Subcutaneous adipose tissue (tissue), 4 donors: ENCODE results near the gene CGRRF1. TPM values are rescaled to one million over a fixed set of nuclear protein-coding genes. Genes with fewer than 3 reads are reported as not detected.

Source experiments
- total RNA-seq, 4 donors: library from RNA; depleted of rRNA; stranded (reverse); fragments of >200 nt; gene quantifications; one replicate each; pipeline ENCODE4 v1.1.0, GENCODE V29; 2016
- TF ChIP-seq, protein P1 (sequence below): fragments of 450-650 bp; IDR thresholded peaks from one replicate; pipeline ENCODE4 v1.5.1; 2016; ENCODE audit warnings: low read depth, mild to moderate bottlenecking, control low read depth, antibody characterized with exemption, moderate library complexity

Gene CGRRF1
- total RNA-seq, 4 donors from 2014 or later, result 11.7 to 27.4 (median 19.6) TPM

DNA sequence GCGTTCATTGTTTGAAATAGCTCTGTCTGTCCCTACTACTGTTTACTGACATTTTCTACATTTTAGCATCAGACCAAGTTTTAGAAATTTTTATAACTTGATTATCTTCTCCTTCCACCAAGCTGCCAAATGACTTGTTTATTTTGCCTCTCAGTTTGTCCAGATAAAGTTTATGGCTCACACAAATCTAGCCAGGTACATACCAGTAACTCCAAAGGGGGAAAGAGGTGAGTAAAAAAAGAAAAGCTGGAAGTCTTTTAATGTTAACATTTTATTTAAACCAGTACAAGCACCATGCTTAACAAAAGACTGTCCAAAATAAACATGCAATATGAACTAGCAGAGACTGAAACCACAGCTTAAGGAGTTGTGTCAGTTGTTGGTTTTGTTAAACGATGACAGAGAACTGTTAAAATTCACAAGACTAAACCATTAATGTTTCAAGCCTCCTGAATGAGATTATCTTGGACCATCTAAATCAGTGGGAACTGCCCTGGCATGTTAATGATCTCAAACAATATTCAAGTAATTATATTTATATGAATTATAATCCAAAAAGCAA lies 35.4 kb upstream of the CGRRF1 start:
- TF ChIP-seq, protein P1, sequence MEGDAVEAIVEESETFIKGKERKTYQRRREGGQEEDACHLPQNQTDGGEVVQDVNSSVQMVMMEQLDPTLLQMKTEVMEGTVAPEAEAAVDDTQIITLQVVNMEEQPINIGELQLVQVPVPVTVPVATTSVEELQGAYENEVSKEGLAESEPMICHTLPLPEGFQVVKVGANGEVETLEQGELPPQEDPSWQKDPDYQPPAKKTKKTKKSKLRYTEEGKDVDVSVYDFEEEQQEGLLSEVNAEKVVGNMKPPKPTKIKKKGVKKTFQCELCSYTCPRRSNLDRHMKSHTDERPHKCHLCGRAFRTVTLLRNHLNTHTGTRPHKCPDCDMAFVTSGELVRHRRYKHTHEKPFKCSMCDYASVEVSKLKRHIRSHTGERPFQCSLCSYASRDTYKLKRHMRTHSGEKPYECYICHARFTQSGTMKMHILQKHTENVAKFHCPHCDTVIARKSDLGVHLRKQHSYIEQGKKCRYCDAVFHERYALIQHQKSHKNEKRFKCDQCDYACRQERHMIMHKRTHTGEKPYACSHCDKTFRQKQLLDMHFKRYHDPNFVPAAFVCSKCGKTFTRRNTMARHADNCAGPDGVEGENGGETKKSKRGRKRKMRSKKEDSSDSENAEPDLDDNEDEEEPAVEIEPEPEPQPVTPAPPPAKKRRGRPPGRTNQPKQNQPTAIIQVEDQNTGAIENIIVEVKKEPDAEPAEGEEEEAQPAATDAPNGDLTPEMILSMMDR, result no peak

DNA sequence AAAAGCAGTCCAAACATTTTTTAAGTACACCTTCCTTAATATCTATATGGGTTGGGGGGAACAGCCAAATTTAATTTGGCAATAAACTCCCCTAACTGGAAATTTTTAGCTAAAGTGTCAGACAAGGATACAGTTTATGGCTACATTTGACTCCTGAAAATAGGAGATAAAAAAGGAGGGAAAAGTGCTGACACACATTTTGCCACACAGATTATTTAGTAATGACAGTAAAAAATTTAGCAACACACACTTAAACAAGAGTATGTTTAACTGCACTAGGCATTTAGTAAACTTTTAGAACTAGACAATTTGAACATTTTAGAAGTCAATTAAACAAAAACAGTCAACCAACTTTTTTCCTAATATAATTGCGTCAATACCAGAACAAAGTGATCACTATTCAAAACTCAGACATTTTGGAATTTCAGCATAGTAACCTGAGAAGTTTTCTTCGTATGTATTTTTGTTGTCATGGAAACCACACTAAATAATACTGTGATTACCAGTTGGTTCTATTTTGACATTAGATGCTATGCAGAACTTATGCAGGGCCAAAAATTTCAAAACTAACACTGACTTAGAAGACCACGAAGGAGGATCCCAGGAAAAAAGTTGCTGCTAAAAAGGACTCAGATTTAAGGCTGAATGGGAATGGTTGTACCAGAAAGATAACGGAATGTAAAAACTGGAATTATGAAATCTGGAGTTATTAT lies 34.4 kb upstream of the CGRRF1 start:
- TF ChIP-seq, protein P1, result no peak

DNA sequence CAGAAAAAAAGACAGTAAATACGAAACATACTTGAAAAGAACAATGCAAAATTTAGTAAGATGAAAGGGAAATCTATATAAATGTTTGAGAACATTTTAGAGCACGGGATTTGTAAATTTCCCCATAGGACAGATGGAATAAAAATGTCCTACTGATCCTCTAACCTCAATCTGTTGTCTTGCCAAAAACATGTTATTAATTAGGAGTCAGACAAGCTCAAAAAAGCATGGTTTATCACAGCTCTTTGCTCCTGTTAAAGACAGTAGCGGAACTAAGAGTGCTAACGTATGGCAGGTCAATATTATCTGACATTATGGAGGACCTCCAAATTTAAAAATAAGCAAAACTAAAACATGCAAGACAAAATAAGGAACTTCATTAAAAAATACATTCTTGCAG lies 33.8 kb upstream of the CGRRF1 start:
- TF ChIP-seq, protein P1, result no peak

DNA sequence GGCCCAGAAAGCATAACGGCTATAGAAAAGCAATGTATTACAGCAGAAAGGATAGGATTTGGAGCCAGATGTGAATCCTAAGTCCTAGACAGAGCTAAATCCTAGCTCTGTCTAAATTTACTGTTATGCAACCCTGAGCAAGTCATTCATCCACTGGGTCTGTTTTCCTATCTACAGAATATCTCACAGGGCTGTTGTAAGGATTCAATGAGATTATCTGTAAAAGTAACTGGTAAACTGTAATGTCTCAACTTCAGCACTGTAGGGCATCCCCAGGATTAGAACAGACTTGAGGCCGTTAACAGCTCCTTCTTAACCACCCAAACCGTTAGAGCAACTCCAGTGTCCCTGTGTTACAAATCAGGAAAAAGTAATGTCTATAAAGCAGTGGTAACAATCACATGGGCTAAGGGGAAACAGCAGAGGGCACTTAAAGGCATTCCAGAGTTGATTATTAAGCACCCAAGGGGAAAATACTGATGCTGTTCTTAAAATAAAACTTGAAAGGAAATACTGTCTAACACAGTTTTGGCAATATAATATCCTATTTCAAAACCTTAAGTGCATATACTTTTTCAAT lies 31.0 kb upstream of the CGRRF1 start:
- TF ChIP-seq, protein P1, result no peak

DNA sequence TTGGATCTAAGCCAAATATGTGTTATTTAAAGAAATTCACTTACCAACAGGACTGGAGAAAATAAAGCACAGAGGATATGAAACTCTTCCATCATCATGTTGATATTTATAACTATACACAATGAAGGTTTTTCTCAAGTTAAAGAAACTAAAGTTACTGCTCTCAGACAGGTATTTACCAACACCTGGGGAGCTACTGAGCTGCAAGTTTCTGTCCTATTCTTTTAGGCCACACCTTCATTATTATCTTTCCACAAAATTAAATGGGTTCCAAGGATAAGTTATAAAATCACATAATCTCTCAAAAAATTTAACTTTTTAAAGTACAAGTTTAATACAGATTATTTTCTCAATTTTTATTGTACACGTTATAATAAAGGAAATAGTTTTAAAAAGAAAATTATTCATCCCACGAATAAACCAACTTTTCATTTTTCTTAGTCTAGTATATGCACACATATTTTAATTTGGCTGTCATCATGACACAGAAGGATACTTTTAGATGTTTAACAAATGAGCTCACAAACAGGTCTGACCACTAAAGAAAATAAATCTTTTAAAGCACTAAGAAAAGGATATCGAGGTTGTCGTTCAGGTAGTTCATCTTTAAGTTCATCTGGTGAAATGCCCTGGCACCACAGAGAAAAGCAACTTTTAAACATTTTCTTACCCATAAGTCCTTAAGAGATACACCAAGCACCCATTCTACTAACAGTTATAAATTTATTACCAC lies 28.7 kb upstream of the CGRRF1 start:
- TF ChIP-seq, protein P1, result no peak

DNA sequence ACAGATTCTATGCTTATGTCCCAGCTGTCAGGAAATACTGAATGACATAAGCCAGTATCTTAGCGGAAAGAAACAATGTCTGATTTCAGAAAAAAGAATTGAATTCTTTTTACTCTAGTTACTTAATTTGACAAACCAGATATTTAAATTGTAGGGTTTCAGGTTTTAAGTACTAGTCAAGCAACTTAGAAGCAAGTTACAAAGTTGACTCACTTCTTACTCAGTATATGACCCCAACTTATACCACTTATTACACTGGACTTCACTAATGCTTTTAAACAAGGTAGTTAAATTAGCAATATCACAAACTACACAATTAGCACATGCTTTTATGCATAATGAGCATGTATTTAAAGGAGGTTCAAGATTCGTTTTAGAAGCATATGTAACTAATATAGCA lies 28.0 kb upstream of the CGRRF1 start:
- TF ChIP-seq, protein P1, result no peak
